NCI-H128 (cell line): ENCODE measurements around the gene AK9.
A peak's percentile ranks its signal among the peaks of the same experiment; 100 is the strongest.

Experiments used
- DNase-seq: peaks from one replicate; lab custom pipeline; 2025; ENCODE audit not compliant: unreplicated experiment; lab: John Stamatoyannopoulos, UW

Gene AK9

DNA sequence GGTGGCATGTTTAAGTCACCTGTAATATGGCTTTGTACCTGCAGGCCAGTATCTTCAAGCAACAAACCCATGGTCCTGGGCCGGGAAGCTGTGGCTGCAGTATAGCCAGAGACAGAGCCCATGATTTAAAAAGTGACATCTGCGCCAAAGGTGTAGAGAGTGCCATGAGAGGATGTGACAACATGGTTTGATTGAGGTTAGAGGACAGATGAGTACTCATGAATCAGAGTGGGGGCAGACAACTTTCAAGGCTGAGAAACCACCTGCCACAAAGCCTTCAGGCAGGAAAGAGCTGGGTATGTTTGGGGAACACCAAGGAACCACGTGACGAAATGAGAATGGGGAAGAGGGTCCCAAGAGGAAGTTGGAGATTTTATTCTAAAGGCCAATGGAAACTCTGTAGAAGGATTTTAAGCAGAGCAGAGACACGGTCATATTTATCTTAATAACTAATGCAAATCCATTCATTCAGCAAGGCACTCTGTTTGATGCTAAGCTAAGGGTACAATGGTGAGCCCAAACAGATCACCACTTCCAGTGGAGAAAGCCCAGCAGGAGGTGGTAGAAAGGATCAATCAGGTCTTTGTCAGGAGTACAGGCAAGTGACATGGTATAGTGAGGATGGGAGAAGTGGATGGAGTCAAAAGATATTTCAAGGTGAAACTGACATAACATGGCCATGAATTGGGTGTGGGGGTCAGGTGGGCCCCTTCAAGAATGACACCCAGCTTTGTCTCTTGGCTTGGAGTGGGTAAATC lies 232.0 kb downstream of the AK9 start:
- no peak for DNase-seq

DNA sequence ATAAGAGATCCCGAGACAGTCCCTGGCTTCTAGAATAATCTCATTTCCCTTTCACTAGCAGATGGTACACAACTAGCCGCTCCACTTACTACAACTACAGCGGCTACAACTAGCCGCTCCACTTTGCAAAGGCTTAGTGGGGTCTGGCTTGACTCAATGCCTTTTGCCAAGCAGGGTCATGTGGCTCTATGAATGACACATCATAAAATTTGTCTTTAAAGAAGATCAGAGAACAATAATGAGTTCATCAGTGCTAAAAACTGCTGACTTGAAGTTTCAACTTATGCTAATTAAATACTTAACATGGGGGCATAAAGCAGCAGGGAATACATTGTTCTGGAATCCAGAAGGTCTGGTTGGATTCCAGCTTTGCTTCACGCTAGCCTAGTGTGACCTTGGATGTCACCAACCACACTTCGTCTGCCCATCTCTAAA lies 233.4 kb downstream of the AK9 start:
- DNase-seq, result no peak

DNA sequence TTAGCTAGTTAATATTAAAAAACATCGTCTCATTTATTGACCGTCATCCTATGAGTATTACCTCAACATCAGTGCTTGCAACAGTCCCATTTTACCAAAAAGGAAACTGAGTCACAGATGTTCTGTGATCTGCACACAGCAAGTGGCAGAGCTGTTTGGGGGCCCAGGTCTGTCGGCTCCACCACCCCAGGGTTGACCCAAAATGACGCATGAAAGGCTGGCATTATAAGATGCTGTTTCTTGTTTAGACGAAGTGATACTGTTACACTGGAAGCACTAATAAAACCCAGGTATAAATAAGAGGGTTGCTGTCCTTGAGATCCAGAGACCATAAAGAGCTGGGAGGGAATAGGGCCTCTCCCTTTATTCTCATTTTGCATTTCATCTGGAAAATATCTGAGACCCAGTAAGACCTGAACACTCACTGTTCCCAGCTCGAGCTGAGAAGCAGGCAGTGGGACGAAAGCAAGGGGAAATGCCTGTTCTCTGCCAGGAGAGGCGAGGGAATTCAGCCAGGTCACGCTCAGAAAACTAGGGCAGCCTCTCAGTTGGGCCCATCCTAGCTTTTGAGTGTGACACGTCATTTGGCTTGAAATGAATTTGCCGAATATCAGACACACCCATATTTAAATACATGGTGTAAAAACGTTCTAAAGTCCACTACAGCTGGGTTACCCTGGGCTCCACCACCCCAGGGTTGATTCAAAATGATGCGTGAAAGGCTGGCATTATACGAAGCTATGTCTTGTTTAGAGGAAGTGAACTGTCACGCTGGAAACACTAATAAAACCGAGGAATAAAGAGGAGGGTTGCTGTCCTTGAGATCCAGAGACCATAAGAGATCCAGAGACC lies 234.1 kb downstream of the AK9 start:
- DNase-seq, result no peak

DNA sequence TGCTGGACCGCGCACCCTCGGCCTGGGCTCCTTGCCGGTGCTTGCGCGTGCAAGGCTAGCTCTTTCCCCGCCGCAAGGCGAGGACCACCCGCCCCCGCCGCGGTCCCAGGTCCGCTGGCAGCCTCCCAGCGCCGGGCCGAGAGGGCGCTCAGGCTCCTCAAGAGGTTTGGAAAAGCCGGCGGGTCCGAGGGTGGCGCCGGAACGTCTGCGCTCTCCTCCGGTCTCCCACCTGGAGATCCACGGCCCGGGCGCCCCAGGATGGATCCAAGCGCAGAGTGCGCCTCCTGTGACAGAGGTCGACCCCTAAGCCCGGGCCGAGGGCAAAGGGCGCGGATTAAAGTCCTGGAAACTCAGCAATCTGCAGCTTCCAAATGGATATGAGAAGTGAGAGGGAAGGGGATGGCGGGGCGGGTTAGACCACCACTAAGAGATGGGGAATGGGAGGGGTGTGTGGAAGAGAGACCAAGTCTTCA lies 234.9 kb downstream of the AK9 start:
- no peak for DNase-seq

DNA sequence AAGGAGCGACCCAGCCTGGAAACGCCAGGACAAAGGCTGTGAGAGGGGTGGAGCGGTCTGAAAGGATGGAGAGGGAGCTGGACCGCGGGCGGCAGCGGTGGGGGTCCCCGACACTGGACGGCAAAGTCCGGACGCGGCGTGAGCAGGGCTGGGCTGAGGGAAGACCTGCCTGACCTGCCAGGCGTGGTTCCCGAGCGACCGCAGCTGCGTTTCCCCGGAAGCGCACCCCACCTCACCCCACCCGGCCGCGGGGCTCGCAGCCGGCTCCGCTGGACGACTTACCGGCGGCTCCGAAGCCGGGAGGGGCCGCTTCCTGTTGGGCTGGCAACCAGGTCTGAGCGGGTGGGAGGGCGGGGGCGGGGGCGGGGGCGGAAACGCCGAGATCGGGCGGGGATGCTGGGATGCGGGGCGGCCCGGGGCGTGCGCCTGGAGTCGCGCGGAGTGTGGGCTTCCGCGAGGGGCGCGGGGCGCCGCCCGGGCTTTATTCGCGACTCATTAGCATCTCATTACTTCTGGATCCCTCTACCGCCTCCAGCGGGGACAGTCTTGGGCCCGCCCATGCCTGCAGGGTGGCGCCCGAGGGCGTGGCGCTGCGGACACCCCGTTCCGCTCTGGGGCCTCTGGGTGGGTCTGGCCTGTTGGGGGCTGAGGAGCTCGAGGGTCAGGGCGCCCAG lies 235.4 kb downstream of the AK9 start, which contains the start of gene MICAL1:
MICAL1 (minus strand) TSS at position 336 of the 674 bp plus-strand sequence. CDS start 1,576 bp downstream, outside the sequence.
- DNase-seq, result no peak

DNA sequence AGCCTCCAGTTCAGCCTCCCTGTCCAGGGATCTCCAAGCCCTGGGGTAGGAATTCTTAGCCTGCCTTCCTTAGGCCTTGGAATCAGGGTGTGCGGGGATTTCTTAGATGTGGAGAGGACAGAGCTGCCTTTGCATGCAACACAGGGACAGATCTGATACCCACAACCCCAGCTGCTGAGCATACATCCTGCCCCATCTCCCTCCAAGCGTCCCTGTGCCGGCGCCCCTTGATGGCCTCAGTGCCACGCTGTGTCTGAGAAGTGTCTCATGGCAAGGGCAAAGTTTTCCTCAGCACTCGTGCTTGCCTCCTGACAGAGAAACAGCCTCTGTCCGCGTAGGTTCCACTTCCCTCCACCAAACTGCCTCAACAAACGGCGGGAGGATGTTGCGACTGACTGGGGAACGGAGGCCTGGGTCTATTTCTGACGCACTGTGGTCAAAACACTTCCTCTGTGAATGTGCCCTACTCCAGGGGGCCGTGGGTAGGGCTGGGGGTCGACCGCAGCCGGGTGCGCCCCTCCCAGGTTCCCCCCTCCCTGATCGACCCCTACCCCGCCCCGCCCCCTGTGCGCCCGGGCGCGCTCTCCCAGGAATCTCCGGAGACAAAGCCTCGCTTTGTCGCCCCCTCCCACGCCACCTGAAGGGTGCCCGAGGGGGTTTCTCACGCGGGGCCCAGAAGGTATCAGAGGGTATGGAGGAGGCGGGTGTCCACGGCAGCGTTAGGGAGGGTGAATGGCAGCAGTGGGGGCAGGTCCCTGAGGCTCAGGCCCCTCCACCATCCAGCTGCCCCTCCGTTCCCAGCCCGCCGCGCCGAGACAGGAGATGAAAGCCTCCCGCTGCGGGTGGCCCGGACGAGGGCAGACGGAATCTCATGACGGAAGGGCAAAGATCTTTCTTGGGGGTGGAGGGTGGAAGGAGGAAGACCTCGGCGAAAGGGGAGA lies 236.2 kb downstream of the AK9 start:
- no peak for DNase-seq

DNA sequence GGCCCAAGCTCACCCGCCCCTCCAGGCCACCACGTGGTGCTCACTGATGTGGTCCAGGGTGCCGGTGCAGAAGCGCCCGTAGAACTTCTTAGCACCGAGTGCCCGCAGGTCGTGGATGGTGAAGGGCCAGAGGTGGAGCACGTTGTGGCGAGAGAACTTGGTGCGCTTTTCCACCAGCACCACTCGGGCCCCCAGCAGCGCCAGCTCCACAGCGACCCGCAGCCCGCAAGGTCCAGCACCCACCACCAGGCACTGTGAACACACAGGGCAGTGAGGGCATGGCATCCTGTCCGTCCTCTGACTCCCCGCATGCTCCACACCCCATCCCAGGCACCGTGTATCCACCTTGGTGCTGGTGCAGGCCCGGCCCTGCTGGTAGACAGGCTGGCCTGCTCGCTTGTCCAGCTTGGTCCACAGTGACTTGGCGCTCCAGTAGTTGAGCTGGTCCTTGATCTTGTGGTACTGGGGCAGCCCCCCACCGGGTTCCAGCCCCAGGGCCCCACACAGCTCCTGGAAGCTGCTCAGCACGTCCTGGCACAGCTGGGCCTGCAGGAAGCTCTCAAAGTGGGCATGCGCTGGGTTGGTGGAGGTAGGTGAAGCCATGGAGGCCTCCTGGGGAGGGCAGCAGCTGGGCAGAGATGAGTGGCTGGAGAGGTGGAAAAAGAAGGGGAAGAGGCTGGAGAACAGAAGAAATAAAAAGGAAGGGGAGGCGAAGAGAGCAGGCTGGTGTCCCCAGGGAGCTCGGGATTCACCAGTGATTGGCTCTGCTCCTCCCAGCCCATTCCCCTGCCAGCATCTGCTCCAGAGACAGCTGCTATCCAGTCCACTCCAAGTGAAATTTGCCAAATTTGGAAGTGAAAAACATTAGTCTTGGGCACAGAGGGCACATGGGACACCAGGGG lies 237.2 kb downstream of the AK9 start:
- DNase-seq, result peak; percentile 33

DNA sequence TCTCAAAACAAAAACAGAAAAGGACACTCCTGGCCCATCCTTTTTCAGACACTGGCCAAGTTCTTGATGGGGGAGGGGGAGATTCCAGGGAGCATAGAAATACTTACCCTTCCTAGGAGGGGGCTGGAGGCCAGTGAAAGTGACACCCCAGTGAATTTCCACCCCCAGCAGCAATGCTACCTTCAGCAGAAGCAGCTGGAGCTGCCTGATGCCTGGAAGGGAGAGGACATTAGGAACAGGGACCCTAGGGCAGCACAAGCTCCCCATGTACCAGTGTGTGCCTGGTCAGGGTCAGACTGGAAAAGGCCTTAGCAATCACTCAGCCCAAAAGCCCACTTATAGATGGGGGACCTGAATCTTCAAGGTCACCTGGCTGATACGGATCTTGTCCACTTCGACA lies 237.8 kb downstream of the AK9 start:
- no peak for DNase-seq

DNA sequence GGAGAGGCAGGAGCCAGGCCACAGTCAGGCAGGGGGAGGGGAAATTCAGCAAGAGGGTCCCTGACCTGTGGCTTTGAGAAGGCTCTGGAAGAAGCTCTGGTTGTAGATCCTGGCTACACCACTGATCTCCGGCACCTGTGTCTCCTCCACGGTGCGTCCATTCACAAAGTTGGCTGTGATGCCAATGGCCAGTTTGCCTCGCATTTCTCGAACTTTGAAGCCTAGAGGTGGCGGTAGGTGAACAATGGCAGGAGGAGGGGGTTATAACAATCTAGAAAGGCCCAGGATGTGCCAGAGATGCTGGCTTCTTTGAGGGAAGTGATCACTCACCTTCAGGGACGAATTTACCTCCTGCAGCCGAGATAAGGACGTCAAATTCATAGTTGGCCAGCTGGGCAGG lies 238.8 kb downstream of the AK9 start:
- no peak for DNase-seq

DNA sequence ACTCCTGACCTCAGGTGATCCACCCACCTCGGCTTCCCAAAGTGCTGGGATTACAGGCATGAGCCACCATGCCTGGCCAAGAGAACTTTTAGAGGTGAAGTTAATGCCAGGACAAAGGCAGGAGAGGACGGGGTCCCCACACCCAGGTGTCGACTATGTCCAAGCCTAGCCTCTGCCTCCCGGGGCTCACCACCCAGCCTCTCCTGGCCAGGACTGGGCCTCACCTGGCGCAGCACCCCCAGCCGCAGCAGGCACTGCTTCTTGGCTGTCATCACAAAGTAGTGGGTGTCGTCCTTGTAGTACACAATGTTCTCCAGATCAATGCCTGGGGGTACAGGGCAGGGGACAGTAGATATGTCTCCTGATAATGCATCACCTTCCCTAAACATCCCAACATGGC lies 239.6 kb downstream of the AK9 start:
- no peak for DNase-seq

DNA sequence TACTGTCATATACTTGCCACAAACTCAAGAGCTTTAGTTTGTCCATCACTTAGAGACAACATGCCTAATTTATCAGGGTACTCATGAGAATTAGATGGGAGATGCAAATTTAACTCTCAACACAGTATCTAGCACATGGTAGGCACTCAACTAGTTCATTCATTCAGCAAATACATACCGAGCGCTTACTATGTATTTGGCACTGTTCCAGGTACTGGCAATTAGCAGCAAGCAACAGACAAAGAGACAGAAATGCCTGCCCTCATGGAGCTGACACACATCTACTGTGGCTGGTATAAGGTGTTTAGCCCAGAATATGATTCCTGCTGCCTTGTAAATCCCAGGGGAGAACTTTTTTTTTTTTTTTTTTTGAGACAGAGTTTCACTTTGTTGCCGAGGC lies 240.2 kb downstream of the AK9 start:
- no peak for DNase-seq

DNA sequence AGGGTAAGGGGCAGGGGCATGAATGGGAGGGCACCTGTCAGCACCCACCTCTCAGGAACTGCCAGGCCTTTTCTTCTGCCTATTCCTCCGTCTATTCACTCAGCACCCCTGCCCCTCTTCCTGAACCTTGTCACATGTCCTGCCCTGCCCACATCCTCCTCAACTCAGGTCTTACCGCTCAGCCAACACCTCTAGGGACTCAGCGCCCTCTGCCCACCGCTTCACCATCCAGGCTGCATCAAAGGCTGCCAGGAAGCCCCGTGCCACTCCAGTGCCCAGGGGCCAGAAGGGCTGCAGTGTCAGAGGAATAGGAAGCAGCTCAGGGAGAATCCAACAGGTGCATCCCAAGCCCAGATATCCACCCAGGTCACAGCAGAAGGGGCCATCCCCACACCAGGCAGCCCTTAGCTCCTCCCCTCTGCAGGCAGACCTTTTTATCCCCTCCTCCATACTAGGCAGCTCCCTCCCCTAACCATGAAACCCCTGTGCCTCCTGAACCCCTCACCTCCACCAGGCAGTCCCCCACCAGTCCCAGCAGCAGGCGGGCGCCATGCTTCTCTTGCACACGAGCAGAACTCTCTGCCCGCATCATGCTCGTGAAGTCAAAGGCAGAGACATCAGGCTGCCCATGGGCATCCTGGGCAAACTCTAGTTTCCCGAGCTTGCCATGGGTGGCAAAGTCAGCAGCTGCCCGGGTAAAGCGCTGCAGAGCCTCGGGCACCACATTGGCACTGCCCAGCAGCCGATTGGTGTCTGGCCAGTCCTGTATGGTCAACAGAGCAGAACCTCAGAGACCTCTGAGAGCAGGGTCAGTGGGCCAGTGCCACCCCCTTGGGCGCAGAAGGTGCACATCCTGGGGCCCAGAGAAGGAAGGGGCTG lies 241.0 kb downstream of the AK9 start:
- DNase-seq, result no peak

DNA sequence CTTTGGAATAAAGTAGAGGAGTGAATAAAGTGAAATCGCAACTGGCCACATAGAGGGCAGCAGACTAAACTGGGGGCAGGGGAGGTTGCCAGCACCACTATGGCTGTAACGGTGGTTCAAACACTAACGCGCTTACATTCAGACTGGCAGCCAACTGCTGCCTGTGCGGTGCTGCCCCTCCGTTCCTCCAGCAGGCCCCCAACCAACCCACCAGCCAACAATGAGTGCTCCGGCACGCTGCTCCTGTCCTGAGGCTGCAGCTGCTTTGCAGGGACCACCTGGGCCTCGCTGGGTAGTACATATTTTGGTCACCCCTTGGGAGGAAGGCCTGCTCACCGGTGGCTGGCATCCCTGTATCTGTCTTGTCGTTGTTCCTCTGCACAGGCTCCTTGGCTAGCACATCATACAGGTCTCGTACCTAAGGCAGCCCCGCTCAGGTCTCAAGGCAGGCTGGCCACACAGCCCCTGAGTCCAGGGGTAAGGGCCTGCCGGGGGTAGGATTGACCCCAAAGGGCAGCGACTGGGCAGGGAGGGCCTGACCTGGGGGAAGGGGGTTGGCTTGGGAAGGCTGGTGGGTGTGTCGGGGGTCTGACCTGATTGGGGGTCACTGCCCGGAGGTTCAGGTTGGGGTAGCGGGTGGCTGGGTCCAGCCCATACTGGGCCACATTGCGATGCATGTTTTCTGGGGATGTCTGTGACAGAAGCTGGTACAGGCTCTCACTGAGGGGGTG lies 241.8 kb downstream of the AK9 start:
- no peak for DNase-seq

DNA sequence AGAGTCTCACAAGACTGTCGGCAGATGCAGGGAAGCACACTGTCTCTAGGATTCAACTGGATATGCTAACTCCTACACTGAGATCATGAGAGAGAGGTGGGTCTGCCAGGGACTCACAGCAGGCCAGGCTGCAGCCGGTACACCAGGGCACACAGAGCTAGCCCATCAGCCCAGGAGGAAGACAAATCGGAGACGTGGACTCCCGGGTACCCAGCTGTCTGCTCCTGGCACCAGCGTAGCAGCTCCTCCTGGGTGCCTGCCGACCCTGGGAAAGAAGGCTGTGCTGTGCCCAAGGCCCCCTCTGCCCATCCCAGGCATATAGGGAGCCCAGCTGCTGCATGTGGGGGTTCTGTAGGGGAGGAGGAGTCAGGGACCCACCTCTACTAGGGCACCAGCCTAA lies 242.4 kb downstream of the AK9 start:
- no peak for DNase-seq

DNA sequence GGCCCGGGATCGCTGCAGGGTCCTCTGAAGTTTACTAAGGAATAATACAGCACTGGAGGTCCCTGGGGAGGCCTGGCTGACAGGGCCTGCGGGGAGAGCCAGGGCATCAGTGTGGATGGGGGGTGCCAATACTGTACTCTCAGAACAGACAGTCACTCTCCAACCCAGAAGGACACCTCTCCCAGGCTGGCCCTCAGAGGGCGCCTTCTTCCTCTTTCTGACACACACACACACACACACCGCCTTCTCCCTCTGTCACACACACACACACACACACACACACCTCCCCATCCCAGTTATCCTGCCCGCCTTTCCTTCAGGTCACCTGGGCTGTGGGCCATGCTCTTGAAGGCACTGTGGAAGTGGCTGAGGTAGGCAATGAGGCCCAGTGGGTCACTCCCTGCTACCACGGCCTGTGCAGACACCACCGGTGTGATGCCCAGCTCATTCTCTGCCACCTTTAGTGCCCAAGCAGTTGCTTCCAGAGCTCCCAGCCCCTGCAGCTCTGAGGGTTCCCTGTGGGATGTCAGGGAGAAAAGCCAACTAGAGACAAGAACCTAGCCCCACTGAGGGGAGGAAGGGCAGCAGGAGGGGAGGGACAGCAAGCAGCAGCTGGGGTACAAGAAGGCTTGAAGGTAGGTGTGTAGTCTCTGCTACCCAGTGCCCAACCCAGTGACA lies 243.0 kb downstream of the AK9 start:
- no peak for DNase-seq

DNA sequence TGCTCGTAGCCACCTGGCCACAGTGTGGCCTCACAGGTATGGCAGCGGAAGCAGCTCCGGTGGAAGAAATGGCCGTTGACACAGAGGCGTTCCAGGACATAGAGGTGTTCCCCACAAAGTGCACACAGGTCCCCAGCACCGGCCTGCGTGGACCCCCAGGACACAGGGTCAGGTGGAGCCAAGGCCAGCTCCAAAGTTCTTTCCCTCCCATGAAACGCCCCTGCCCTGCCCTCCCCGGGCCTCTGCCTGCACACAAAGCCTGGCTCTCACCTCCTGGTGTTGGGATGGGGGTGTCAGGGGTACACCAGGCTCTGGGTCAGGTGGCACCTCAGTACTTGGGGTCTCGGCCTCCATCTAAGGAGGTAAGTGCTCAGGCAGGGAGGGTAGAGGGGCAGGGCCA lies 243.9 kb downstream of the AK9 start:
- no peak for DNase-seq

DNA sequence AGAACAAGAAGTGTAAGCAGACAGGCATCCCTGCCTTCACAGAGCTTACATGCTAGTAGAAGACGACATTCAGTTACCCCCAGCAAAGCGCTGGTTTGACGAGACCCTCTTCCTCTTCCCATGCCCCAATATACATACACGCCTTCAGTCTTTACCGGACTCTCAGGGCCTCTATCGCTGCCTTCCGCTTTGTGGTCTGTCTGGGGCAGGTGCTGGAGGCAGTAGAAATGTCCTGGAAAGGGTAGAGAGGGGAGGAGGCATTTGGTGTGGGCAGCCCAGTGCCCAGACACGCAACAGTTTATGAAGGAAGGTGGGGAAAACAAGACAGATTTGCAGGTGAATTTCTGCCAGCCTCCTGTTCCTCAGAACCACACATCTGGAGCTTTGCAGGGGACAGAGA lies 244.5 kb downstream of the AK9 start:
- no peak for DNase-seq
